Natural killer cell (primary cell): ENCODE results near the gene PLCB3. TPM values are rescaled to one million over a fixed set of nuclear protein-coding genes. Genes with fewer than 3 reads are reported as not detected.
A peak's percentile ranks its signal among the peaks of the same experiment; 100 is the strongest.

Experiments used
- ATAC-seq, 3 donors: fragments of 150-1000 bp in 2 of 3; fragments of 200-7000 bp in 1 of 3; cut with Tn5 transposase; 1 replicate in 1 of 3; 2 replicates in 2 of 3; pipeline ENCODE4 v1.10.0; 2021; ENCODE audit warnings: mild to moderate bottlenecking in 2 of 3, moderate library complexity in 2 of 3
- DNase-seq, 2 donors: peaks; one replicate each; pipeline versions ENCODE4 v3.0.0 to v3.0.0-alpha.2; 2013 to 2021; ENCODE audit warnings: mixed read lengths in 1 of 2
- H3K27ac ChIP-seq: one replicate; pipeline ENCODE4 v1.5.1; 2013; ENCODE audit warnings: mild to moderate bottlenecking, low read length
- H3K27me3 ChIP-seq: one replicate; pipeline ENCODE4 v1.6.1; 2013; ENCODE audit warnings: low read length; ENCODE audit not compliant: control insufficient read depth, insufficient read depth
- H3K36me3 ChIP-seq: one replicate; pipeline ENCODE4 v1.6.1; 2013; ENCODE audit warnings: low read length; ENCODE audit not compliant: control insufficient read depth, insufficient read depth
- H3K4me1 ChIP-seq: one replicate; pipeline ENCODE4 v1.6.1; 2013; ENCODE audit warnings: low read length; ENCODE audit not compliant: control insufficient read depth, insufficient read depth
- H3K4me3 ChIP-seq: one replicate; pipeline ENCODE4 v1.5.1; 2013; ENCODE audit warnings: low read length
- H3K9me3 ChIP-seq: one replicate; pipeline ENCODE4 v1.6.1; 2013; ENCODE audit warnings: low read length; ENCODE audit not compliant: control insufficient read depth, insufficient read depth
- H3K27ac Mint-ChIP-seq, 2 donors: one replicate each; pipeline ENCODE4 v1.8.0; 2022; ENCODE audit warnings: mild to moderate bottlenecking in 2 of 2, mixed read lengths in 2 of 2, moderate library complexity in 1 of 2
- H3K27me3 Mint-ChIP-seq, 2 donors: one replicate each; pipeline ENCODE4 v1.8.0; 2022; ENCODE audit warnings: low read depth in 2 of 2, mixed read lengths in 2 of 2
- H3K36me3 Mint-ChIP-seq: one replicate; pipeline ENCODE4 v1.8.0; 2022; ENCODE audit warnings: mixed read lengths
- H3K4me1 Mint-ChIP-seq, 2 donors: one replicate each; pipeline ENCODE4 v1.8.0; 2022; ENCODE audit warnings: mixed read lengths in 2 of 2
- H3K4me3 Mint-ChIP-seq: one replicate; pipeline ENCODE4 v1.8.0; 2022; ENCODE audit warnings: mild to moderate bottlenecking, moderate library complexity, mixed read lengths
- H3K9me3 Mint-ChIP-seq, 2 donors: one replicate each; pipeline ENCODE4 v1.8.0; 2022; ENCODE audit warnings: mixed read lengths in 2 of 2
- CTCF ChIP-seq: fragments of 200-600 bp; IDR thresholded peaks from one replicate; pipeline ENCODE4 v1.8.0; 2022; ENCODE audit warnings: antibody characterized with exemption
- WGBS: methylation state at CpG from one replicate; pipeline ENCODE4 v1.1.7; 2013; ENCODE audit warnings: missing lambda C conversion rate; ENCODE audit not compliant: insufficient coverage; 5-methylcytosine and 5-hydroxymethylcytosine counted together
- intact Hi-C: fragments of 100-400 bp; cut with micrococcal nuclease; formaldehyde crosslinking; loops from one replicate; pipeline ENCODE4 v1.14.2; 2022
- total RNA-seq, 4 donors: library from RNA; stranded (reverse); fragments of 120-200 nt in 1 of 4; gene quantifications; one replicate each; pipeline versions ENCODE4 v1.2.3 to v1.2.4, GENCODE V29; 2013 to 2022

The PLCB3 gene
- total RNA-seq, 3 donors from 2014 or later (not counting 1 experiment from before 2014, with no cell fraction given): 5.4 to 7.6 (median 5.5) TPM

- no peak overlapping the region for H3K4me3 Mint-ChIP-seq
- H3K36me3 ChIP-seq: peaks cover 52% of the 10 kb centered on the region
Observed at GRCh38 chr11:64222651-64223000, 28.7 kb upstream of the PLCB3 start.

GRCh38 chr11:64223001-64223651, 28.2 kb upstream of the PLCB3 start:
- Mint-ChIP-seq H3K9me3 (no peaks in the 10 kb centered on the region), H3K36me3 (no peaks in the 10 kb centered on the region), H3K27me3 (no peaks in the 10 kb centered on the region), H3K4me1 (peaks cover 21 to 44% of the 10 kb centered on the region in 2 donors), H3K27ac (no peak overlapping the region), H3K4me3 (no peak overlapping the region)
- Histone ChIP-seq H3K27ac (no peak overlapping the region), H3K4me3 (no peak overlapping the region), H3K27me3 (no peaks in the 10 kb centered on the region), H3K4me1 (peaks cover 36% of the 10 kb centered on the region), H3K9me3 (no peaks in the 10 kb centered on the region), H3K36me3 (peaks cover 50% of the 10 kb centered on the region)
- TF ChIP-seq CTCF: no peak
- intact Hi-C loops: no loop called here
- ATAC-seq (no peak), DNase-seq (no peak)
- 89% methylated on average over 24 of the region's 24 CpGs for WGBS

More at GRCh38 chr11:64222651-64223000, 28.7 kb upstream of the PLCB3 start:
- no peaks in the 10 kb centered on the region for H3K36me3 Mint-ChIP-seq
- H3K27ac ChIP-seq: no peak overlapping the region
- H3K4me3 ChIP-seq: no peak overlapping the region
- DNase-seq (no peak), ATAC-seq (no peak)
- H3K9me3 ChIP-seq: no peaks in the 10 kb centered on the region
- no peaks in the 10 kb centered on the region for H3K9me3 Mint-ChIP-seq
- TF ChIP-seq CTCF: no peak
- H3K4me1 Mint-ChIP-seq: peaks cover 21 to 39% of the 10 kb centered on the region in 2 donors
- H3K4me1 ChIP-seq: peaks cover 35% of the 10 kb centered on the region
- no peak overlapping the region for H3K27ac Mint-ChIP-seq
- H3K27me3 Mint-ChIP-seq: no peaks in the 10 kb centered on the region
- 87% methylated on average over 8 of the region's 9 CpGs for WGBS
- H3K27me3 ChIP-seq: no peaks in the 10 kb centered on the region
- intact Hi-C loops: no loop called here

GRCh38 chr11:64224151-64224890, 27.0 kb upstream of the PLCB3 start:
- intact Hi-C loops: no loop called here
- peak overlapping the region; percentile 18 to 85 for H3K27ac Mint-ChIP-seq
- WGBS: 94% methylated on average over 17 of the region's 17 CpGs
- Histone ChIP-seq H3K4me1 (peaks cover 36% of the 10 kb centered on the region), H3K4me3 (no peak overlapping the region), H3K27me3 (no peaks in the 10 kb centered on the region), H3K27ac (no peak overlapping the region), H3K9me3 (no peaks in the 10 kb centered on the region), H3K36me3 (peaks cover 38% of the 10 kb centered on the region)
- no peak for TF ChIP-seq CTCF
- H3K4me3 Mint-ChIP-seq: peak overlapping the region; percentile 88
- no peaks in the 10 kb centered on the region for H3K36me3 Mint-ChIP-seq
- peaks cover 16 to 40% of the 10 kb centered on the region in 2 donors for H3K4me1 Mint-ChIP-seq
- ATAC-seq (no peak), DNase-seq (no peak)
- no peaks in the 10 kb centered on the region for H3K27me3 Mint-ChIP-seq
- no peaks in the 10 kb centered on the region for H3K9me3 Mint-ChIP-seq
